GM19043 (cell line): ENCODE data around the gene NSD2.
"Not testable (repeated sequence)": the region's sequence is repeated elsewhere in the genome, so short reads cannot be mapped to it uniquely, and the experiment has no call there.

Experiments
- ATAC-seq: cut with Tn5 transposase; IDR thresholded peaks from one replicate; pipeline ENCODE4 v1.9.1; 2021; ENCODE audit warnings: low read depth; ENCODE audit not compliant: unreplicated experiment

Gene NSD2

DNA sequence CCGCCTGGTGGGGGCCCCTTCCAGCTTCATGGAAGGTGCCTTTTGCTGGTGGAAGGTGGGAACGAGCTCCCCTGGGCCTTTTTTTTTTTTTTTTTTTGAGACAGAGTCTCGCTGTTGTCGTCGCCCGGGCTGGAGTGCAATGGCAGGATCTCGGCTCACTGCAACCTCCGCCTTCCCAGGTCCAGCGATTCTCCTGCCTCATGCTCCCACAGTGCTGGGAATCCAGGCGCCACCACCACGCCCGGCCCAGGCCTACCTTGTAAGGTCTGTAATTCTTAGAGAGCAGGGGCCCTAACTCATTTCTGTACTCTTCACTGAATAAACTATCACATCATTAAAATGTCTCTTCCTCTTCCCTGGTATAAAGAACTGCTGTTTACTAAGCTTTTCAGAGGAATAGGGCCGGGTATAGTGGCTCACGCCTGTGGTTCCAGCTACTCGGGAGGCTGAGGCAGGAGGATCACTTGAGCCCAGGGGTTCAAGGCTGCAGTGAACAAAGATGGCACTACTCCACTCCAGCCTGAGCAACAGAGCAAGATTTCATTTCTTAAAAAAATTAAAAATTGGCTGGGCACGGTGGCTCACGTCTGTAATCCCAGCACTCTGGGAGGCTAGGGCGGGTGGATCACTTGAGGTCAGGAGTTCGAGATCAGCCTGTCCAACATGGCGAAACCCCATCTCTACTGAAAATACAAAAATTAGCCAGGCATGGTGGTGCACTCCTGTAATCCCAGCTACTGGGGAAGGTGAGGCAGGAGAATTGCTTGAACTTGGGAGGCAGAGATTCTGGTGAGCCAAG lies 122.7 kb downstream of the NSD2 start:
- ATAC-seq, result not testable (repeated sequence)

DNA sequence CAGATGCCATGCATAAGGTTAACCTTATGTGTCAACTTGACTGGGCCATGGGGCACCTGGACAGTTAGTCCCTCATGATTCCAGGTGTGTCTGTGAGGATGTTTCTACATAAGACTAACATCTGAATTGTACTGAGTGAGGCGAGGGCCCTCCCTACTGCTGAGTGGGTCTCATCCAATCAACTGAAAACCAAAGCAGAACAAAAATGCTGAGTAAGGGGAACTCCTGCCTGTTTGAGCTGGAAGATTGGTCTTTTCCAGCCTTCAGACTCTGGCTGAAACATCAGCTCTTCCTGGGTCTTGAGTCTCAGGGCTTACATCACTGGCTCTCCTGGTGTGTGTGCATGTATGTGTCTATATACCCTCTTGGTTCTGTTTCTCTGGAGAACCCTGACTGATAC lies 123.7 kb downstream of the NSD2 start:
- ATAC-seq, result no peak

DNA sequence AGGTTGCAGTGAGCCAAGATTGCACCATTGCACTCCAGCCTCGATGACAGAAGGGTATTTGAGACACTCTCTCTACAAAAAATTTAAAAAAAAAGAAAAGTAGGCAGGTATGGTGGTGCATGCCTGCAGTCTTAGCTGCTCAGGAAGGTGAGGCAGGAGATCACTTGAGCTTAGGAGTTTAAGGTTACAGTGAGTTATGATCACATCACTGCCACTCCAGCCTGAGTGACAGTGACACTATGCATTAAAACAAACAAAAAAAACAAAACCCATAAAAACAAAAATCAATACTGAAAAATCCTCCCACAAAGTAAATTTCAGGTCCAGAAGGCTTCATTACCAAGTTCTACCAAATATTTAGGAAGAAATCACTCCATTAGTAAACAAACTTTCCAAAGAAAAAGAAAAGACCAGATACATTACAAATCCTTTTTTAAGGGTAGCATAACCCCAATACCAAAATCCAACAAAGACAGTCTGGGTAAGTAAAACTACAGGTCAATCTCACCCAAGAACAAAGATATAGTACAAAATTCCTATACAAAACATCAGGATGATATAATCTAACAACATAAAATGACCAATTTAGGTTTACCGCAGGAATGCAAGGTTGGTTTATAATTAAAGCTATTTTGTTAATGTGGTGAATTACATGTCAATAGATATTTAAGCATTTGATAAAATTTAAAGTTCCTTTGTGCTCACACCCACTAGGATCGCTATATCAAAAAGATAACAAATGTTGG lies 125.8 kb downstream of the NSD2 start:
- ATAC-seq, result no peak

DNA sequence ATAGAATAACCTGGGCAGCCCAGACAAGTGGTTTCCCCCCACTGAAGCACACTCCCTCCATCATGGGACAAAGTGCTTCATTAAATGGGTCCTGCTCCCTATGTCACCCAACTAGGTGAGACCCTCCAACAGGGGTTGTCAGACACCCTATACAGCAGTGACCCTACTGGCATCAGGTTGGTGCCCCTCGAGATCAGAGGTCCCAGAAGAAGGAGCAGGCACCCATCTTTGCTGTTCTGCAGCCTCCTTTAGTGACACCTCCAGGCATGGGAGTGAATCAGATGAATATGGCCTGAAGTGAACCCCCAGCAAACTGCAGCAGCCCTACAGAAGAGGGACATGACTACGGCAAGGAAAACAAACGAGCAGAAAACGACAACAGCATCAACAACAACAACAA lies 126.5 kb downstream of the NSD2 start:
- ATAC-seq, result no peak

DNA sequence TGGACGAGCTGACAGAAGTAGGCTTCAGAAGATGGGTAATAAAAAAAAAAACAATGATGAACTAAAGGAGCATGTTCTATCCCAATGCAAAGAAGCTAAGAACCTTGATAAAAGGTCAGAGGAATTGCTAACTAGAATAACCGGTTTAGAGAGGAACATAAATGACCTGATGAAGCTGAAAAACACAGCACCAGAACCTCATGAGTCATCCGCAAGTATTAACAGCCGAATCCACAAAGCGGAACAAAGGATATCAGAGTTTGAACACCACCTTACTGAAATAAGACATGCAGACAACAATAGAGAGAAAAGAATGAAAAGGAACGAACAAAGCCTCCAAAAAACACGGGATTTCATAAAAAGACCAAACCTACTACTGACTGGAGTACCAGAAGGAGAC lies 127.1 kb downstream of the NSD2 start:
- ATAC-seq, result no peak

DNA sequence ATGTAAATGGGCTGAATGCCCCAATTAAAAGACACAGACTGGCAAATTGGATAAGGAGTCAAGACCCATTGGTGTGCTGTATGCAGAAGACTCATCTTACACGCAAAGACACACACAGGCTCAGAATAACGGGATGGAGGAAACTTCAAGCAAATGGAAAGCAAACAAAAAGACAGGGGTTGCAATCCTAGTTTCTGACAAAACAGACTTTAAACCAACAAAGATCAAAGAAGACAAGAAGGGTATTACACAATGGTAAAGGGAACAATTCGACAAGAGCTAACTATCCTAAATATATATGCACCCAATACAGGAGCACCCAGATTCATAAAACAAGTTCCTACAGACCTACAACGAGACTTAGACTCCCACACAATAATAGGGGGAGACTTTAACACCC lies 128.1 kb downstream of the NSD2 start:
- ATAC-seq, result not testable (repeated sequence)

DNA sequence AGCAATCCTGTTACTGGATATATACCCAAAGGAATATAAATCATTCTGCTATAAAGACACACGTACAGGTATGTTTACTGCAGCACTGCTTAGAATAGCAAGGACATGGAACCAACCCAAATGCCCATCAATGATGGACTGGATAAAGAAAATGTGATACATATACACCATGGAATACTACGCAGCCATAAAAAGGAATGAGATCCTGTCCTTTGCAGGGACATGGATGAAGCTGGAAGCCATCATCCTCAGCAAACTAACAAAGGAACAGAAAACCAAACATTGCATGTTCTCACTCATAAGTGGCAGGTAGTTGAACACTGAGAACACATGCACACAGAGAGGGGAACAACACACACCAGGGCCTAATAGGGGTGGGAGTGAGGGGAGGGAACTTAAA lies 132.2 kb downstream of the NSD2 start:
- ATAC-seq, result not testable (repeated sequence)

DNA sequence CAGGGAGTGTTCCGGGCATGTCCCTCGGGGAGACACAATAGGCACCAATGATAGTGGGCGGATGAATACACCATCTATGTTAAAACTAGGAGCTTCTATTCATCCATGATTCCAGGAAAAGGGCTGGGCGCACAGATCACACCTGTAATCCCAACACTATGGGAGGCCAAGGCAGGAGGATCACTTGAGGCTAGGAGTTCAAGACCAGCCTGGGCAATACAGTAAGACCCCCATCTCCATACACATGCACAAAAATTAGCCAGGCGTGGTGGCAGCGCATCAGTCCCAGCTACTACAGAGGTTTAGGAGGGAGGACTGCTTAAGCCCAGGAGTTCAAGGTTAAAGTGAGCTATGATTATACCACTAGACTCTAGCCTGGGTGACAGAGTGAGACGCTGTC lies 135.2 kb downstream of the NSD2 start:
- ATAC-seq, result no peak

DNA sequence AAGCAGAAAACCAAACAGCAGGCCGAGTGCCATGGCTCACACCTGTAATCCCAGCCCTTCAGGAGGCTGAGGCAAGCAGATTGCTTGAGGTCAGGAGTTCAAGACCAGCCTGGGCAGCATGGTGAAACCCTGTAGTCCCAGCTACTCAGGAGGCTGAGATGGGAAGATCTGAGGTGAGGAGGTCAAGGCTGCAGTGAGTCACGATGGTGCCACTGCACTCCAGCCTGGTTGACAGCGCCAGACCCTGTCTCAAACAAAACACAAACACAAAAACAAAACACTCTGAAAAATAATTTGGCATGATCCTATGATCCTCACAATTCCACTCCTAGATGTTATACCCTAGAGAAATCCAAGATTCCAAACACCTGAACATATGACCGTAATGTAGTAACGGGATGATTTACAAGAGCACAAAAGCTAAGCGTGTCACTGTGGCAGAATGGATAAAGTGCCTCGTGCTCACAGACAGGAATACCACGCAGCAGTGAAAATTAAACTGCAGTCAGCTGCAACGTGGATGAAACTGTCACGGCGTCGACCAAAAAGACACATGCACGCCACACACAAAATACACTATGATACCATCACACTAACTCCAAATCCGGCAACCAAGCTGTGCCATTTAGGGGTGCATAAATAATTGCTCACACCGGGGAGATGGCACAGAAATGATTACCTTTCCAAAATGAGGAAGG lies 135.9 kb downstream of the NSD2 start:
- ATAC-seq, result no peak

DNA sequence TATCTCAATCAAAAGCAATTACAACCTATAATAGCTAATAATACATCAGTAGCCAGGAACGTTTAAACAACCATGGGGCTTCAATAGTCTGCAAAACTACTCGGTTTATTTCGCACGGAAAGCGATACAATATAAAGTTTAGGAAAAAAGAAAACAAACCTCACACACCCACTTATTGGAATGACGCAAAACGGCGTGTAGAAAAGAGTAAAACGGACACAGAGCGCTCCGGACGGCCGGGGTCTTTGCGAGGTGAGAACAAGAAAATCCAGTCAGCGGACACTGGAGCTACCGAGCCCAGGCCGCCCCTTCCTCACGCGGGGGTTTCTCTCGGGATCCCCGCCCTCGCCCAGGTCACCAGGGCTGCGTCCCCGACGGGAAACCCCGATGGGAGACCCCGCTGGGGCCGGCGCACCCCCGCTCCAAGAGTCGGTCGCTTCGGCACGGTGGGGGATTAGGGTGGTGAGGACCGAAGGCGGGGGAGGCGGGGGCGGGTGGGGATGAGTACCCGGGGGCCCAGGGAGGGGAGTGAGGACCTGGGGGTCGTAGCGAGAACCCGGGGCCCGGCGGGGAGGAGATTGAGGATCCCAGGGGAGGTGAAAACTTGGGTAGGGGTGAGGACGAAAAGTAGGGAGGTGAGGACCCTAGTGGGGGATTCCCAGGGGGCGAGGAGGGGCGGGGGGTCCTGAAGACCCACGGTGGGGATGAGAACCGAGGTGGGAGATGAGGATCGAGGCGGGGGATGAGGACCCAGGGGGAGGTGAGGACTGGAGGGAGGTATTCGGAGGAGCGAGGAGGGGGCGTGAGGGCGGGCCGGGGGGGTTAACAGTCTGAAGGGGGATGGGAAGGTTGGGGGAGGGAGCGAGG lies 136.8 kb downstream of the NSD2 start:
- no peak for ATAC-seq

DNA sequence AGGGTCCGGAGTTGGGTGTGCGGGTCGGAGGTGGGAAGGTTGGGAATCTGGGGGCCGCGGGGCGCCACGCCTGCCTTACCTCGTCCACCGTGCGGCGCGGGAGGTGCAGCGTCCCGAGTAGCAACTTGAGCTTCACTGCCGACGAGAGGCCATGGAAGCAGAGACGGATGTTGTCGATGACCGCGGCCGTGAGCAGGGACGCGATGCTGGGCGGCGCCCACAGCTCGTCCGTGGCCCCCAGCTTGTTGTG lies 137.4 kb downstream of the NSD2 start:
- no peak for ATAC-seq

DNA sequence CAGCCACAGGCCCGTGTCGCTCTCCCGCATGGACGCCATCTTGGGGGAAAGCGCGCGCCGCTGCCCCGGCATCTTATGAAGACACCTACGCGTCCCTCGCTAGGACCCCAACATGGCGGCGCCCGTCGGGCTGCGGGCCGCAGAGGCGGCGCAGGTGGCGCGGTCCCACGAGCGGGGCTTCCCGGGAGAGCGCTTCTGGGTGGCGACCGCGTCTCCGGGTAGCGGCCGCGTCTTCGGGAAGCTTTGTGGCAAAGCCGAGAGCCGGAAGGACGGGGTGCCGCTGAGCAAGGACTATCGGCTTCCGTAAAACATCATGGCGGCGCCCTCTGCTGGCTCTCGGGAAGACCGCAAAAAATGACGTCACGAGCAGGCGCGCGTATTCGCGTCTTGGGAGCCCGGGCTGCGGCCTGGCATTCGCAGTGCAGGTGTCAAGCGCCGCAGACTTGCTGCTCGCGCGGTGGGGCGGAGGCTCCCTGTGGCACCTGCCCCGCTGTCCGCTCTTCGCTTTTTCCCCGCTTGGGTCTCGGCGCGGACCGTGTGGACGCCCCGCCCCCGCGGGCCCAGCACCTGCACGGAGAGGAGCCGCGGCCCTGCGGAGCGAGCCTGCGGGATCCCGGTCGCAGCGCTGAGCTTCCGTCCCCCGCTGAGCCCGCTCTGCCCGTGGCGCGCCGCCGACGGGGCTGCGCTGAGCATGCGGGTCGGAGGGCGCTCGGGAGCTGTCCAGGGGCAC lies 137.9 kb downstream of the NSD2 start, which contains the start of gene NELFA:
NELFA (minus strand) TSS at position 54 of the 730 bp plus-strand sequence; CDS start at position 39, 15 bp downstream.
- peak; percentile 77 for ATAC-seq

DNA sequence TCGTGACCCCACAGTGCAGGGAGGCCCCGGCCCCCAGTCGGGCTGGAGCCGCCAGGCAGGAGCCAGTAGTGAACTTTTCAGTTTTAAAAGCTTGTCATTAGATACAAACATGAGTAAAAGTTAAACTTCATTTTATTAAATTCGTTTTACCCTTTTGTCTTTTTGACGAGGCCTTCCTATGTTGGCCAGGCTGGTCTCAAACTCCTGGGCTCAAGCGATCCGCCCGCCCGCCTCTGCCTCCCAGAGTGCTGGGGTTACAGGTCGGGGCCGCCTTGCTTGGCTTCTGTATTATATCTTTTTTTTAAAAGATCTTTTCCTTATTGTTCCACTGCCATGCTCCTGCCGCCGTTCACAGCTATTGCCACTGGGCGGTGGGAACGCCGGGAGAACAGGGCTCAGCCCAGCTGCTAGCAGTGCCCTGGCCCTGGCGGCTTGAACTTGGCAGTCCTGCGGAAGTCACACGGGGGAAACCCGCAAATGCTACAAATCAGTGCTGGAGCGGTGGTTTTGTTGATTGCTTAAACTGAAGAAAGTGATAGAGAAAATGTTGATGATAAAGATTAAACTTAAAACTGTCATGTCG lies 138.5 kb downstream of the NSD2 start:
- ATAC-seq, result no peak

DNA sequence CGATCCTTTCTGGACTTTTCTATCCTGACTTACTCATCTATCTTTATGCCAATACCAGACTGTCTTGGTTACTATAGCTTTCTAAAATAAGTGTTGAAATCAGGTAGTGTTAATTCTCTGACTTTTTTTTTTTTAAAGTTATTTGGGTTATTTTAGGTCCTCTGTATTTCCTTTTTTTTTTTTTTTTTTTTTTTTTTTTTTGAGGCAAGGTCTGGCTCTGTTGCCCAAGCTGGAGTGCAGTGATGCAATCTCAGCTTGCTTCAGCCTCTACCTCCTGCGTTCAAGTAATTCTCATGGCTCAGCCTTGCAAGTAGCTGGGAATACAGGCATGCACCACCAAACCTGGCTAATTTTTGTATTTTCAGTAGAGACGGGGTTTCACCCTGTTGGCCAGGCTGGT lies 140.4 kb downstream of the NSD2 start:
- ATAC-seq, result no peak

DNA sequence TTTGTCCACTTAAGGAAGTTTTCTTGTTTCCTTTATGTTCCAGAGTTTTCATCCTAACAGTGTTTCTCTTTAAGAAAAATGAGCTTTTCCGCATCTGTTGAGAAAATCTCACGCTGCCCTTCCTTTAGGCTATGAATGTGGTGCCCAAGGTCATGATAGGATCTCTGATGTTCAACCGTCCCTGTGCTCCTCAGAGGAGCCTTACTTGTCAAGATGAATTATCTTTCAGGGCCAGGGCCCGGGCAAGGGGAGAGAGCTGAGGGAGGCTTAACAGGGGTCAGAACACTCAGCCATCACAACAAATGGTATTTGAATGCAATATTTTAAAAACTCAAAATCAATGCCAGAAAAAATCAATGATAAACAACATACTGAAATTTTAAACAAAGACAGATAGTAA lies 143.8 kb downstream of the NSD2 start:
- no peak for ATAC-seq

DNA sequence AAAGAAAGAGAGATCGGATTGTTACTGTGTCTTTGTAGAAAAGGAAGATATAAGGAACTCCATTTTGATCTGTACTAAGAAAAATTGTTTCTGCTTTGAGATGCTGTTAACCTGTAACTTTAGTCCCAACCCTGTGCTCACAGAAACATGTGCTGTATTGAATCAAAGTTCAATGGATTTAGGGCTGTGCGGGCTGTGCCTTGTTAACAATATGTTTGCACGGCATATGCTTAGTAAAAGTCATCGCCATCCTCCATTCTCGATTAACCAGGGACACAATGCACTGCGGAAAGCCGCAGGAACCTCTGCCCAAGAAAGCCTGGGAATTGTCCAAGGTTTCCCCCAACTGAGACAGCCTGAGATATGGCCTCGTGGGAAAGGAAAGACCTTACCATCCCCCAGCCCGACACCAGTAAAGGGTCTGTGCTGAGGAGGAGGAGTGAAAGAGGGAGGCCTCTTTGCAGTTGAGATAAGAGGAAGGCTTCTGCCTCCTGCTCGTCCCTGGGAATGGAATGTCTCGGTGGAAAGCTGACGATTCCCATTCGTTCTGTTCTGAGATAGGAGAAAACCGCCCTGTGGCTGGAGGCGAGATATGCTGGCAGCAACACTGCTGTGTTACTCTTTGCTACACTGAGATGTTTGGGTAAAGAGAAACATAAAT lies 150.3 kb downstream of the NSD2 start:
- ATAC-seq, result not testable (repeated sequence)

DNA sequence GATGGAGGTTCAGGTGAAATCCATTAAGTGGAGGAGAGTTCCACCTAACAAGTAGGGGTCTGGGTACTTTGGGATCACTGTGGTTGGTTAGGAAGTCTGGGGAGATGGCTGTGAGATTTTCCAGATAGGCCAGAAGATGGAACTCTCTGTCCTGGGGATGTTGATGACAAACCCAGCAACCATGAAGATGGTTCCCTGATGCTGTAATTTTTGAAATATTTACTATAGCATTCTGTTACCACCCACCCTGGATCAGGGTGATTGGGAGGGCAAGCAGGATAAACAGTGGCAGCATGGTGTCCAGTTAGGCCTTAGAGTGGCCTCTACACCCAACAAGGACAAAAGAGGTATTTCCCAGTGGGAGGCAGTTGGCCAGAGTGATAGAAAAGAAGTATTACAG lies 153.5 kb downstream of the NSD2 start:
- no peak for ATAC-seq

DNA sequence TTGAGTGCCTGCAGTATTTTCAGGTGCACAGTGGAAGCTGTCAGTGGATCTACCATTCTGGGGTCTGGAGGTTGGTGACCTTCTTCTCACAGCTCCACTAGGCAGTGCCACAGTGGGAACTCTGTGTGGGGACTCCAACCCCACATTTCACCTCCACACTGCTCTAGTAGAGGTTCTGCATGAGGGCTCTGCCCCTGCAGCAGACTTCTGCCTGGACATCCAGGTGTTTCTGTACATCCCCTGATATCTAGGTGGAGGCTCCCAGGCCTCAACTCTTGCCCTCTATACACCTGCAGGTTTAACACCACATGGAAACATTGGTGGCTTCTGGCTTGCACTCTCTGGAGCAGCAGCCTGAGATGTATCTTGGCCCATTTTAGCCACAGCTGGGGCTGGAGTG lies 154.6 kb downstream of the NSD2 start:
- no peak for ATAC-seq

DNA sequence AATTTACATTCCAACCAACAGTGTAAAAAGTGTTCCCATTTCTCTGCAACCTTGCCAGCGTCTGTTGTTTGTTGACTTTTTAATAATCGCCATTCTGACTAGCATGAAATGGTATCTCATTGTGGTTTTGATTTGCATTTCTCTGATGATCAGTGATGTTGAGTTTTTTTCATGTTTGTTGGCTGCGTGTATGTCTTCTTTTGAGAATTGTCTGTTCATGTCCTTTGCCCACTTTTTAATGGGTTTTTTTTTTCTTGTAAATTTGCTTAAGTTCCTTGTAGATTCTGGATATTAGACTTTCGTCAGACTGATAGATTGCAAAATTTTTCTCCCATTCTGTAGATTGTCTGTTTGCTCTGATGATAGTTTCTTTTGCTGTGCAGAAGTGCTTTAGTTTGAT lies 155.9 kb downstream of the NSD2 start:
- not testable (repeated sequence) for ATAC-seq
